Neural progenitor cell (in vitro differentiated cells): Measurements from ENCODE around the gene PRCD. TPM values are rescaled to one million over a fixed set of nuclear protein-coding genes. Genes with fewer than 3 reads are reported as not detected.

Source experiments
- DNase-seq: peaks from one replicate; pipeline ENCODE4 v3.0.0-alpha.2; 2016; ENCODE audit warnings: low spot score
- H2AFZ ChIP-seq: fragments of 200-600 bp; sonication (generic); replicated peaks from 2 replicates; pipeline ENCODE4 v1.6.1; 2016; ENCODE audit warnings: antibody characterized with exemption
- H3F3A ChIP-seq: fragments of 200-600 bp; sonication (generic); 2 replicates; pipeline ENCODE4 v1.6.1; 2016; ENCODE audit warnings: antibody characterized with exemption, low read depth
- H3K27ac ChIP-seq: fragments of 200-600 bp; sonication (generic); 2 replicates; pipeline ENCODE4 v1.5.1; 2016; ENCODE audit warnings: mild to moderate bottlenecking
- H3K27me3 ChIP-seq: fragments of 200-600 bp; sonication (generic); 2 replicates; pipeline ENCODE4 v1.6.1; 2016; ENCODE audit warnings: mild to moderate bottlenecking, moderate library complexity
- H3K36me3 ChIP-seq: fragments of 200-600 bp; sonication (generic); 2 replicates; pipeline ENCODE4 v1.5.1; 2016
- H3K4me1 ChIP-seq: fragments of 200-600 bp; sonication (generic); 2 replicates; pipeline ENCODE4 v1.6.1; 2016; ENCODE audit warnings: mixed run types
- H3K4me2 ChIP-seq: fragments of 200-600 bp; sonication (generic); 2 replicates; pipeline ENCODE4 v1.6.1; 2016
- H3K4me3 ChIP-seq: fragments of 200-600 bp; sonication (generic); 2 replicates; pipeline ENCODE4 v1.5.1; 2016
- H3K79me2 ChIP-seq: fragments of 200-600 bp; sonication (generic); 2 replicates; pipeline ENCODE4 v1.6.1; 2016; ENCODE audit warnings: low read depth
- H3K9ac ChIP-seq: fragments of 200-600 bp; sonication (generic); 2 replicates; pipeline ENCODE4 v1.6.1; 2016
- H3K9me3 ChIP-seq: fragments of 200-600 bp; sonication (generic); 2 replicates; pipeline ENCODE4 v1.5.1; 2016; ENCODE audit warnings: low read depth
- H4K20me1 ChIP-seq: fragments of 200-600 bp; sonication (generic); 2 replicates; pipeline ENCODE4 v1.6.1; 2016; ENCODE audit warnings: low read depth
- H3K27ac Mint-ChIP-seq: 3 replicates; pipeline ENCODE4 v1.8.0; 2021; ENCODE audit warnings: mixed read lengths
- H3K27me3 Mint-ChIP-seq: 2 replicates; pipeline ENCODE4 v1.8.0; 2022; ENCODE audit warnings: low read depth, mild to moderate bottlenecking, inconsistent platforms, moderate library complexity, mixed read lengths; ENCODE audit not compliant: insufficient read depth
- H3K36me3 Mint-ChIP-seq: 3 replicates; pipeline ENCODE4 v1.8.0; 2021; ENCODE audit warnings: mixed read lengths
- H3K4me1 Mint-ChIP-seq: 3 replicates; pipeline ENCODE4 v1.8.0; 2021; ENCODE audit warnings: mixed read lengths
- H3K4me3 Mint-ChIP-seq: 3 replicates; pipeline ENCODE4 v1.8.0; 2021; ENCODE audit warnings: mild to moderate bottlenecking, moderate library complexity, mixed read lengths
- H3K9me3 Mint-ChIP-seq: 3 replicates; pipeline ENCODE4 v1.8.0; 2020; ENCODE audit warnings: mixed read lengths
- EZH2 ChIP-seq: fragments of 200-600 bp; sonication (generic); IDR thresholded peaks from 2 replicates; pipeline ENCODE4 v1.6.1; 2017; ENCODE audit warnings: antibody characterized with exemption, mild to moderate bottlenecking, moderate library complexity
- EZH2phosphoT487 ChIP-seq: fragments of 200-600 bp; sonication (generic); IDR thresholded peaks from 2 replicates; pipeline ENCODE4 v1.6.1; 2017; ENCODE audit warnings: antibody characterized with exemption
- total RNA-seq: library from RNA; depleted of rRNA; stranded (reverse); fragments of >200 nt; gene quantifications from 2 replicates; pipeline ENCODE4 v1.2.3, GENCODE V29; 2015; ENCODE audit warnings: low replicate concordance
- TF ChIP-seq, protein P1 (sequence below): fragments of 200-600 bp; sonication (generic); IDR thresholded peaks from 2 replicates; pipeline ENCODE4 v1.5.1; 2017; ENCODE audit warnings: antibody characterized with exemption, mild to moderate bottlenecking

Gene PRCD
- total RNA-seq, 1 donor from 2014 or later, result not detected

DNA sequence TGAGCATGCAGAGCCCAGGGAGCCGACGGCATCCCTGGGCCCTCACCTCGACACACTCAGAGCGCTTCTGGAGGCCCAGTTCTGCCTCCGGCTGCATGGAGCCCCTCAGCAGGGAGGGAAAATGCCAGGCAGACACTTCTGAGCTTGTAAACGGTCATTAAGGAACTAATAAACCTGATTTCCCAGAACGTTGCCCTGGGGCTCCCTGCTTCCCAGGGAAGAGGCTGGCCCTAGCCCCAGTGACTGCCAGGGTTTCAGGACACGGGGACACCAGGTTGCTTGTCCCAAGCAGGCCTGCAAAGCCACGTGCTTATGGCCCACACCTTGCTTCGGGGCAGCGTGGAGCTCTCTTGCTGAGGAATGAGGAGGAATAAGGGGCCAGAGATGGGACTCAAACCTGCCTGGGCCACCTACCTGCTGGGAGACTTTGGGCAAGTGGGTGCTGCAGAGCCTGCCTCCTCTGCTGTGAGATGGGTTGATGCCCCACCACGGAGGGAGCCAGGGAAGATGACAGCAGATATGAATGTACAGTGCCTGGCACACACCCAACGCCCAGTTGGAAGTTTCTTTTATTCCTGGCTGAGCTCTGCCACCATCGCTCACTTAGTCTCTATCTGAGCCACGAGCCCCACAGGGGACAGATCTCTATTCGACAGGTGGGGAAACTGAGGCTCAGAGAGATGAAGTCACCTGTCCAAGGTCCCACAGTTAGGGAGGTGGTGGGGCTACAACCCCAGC, 44.0 kb upstream of the PRCD start:
- Histone ChIP-seq H3K9me3 (no peaks in the 10 kb centered on the region), H3K27me3 (peaks cover 12% of the 10 kb centered on the region), H3K4me2 (no peak overlapping the region), H3K36me3 (no peaks in the 10 kb centered on the region), H2AFZ (no peak overlapping the region), H3K4me1 (peaks cover 36% of the 10 kb centered on the region), H3K27ac (no peak overlapping the region), H3K4me3 (no peak overlapping the region), H3K9ac (no peak overlapping the region), H3K79me2 (no peaks in the 10 kb centered on the region), H4K20me1 (peaks cover 14% of the 10 kb centered on the region), H3F3A (no peaks in the 10 kb centered on the region)
- H3K9me3 Mint-ChIP-seq, result no peaks in the 10 kb centered on the region
- no peak overlapping the region for H3K4me3 Mint-ChIP-seq
- DNase-seq, result no peak
- peaks cover 34% of the 10 kb centered on the region for H3K4me1 Mint-ChIP-seq
- H3K27ac Mint-ChIP-seq, result peak overlapping the region; percentile 21
- TF ChIP-seq EZH2 (no peak), EZH2phosphoT487 (no peak)
- TF ChIP-seq, protein P1, sequence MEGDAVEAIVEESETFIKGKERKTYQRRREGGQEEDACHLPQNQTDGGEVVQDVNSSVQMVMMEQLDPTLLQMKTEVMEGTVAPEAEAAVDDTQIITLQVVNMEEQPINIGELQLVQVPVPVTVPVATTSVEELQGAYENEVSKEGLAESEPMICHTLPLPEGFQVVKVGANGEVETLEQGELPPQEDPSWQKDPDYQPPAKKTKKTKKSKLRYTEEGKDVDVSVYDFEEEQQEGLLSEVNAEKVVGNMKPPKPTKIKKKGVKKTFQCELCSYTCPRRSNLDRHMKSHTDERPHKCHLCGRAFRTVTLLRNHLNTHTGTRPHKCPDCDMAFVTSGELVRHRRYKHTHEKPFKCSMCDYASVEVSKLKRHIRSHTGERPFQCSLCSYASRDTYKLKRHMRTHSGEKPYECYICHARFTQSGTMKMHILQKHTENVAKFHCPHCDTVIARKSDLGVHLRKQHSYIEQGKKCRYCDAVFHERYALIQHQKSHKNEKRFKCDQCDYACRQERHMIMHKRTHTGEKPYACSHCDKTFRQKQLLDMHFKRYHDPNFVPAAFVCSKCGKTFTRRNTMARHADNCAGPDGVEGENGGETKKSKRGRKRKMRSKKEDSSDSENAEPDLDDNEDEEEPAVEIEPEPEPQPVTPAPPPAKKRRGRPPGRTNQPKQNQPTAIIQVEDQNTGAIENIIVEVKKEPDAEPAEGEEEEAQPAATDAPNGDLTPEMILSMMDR, result no peak
- H3K27me3 Mint-ChIP-seq, result peaks cover 25% of the 10 kb centered on the region
- H3K36me3 Mint-ChIP-seq, result no peaks in the 10 kb centered on the region

DNA sequence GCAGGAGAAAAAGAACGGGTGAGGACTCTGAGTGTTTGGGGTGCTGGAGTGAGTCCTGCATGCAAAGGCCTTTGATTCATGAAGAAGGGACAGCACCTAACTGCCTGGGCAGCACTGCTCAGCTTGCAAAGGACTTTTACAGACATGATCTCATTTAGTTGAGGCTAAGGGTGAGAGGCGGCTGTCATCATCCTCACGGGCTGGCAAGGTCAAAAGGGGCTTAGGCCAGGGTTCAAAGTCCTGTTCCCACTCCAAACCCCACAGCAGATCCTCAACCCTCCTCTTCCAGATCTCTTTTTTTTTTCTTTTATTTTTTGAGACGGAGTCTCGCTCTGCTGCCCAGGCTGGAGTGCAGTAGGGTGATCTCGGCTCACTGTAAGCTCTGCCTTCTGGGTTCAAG, 43.4 kb upstream of the PRCD start:
- H3K4me1 Mint-ChIP-seq, result peaks cover 35% of the 10 kb centered on the region
- no peaks in the 10 kb centered on the region for H3K36me3 Mint-ChIP-seq
- Histone ChIP-seq H3K4me3 (no peak overlapping the region), H3K79me2 (no peaks in the 10 kb centered on the region), H3K4me2 (no peak overlapping the region), H3F3A (no peaks in the 10 kb centered on the region), H3K9me3 (no peaks in the 10 kb centered on the region), H3K36me3 (no peaks in the 10 kb centered on the region), H3K9ac (no peak overlapping the region), H2AFZ (no peak overlapping the region), H3K27me3 (peaks cover 14% of the 10 kb centered on the region), H4K20me1 (peaks cover 14% of the 10 kb centered on the region), H3K27ac (no peak overlapping the region), H3K4me1 (peaks cover 36% of the 10 kb centered on the region)
- TF ChIP-seq EZH2 (no peak), EZH2phosphoT487 (no peak)
- TF ChIP-seq, protein P1, result no peak
- peaks cover 26% of the 10 kb centered on the region for H3K27me3 Mint-ChIP-seq
- no peak overlapping the region for H3K4me3 Mint-ChIP-seq
- H3K9me3 Mint-ChIP-seq, result no peaks in the 10 kb centered on the region
- DNase-seq, result no peak
- no peak overlapping the region for H3K27ac Mint-ChIP-seq

DNA sequence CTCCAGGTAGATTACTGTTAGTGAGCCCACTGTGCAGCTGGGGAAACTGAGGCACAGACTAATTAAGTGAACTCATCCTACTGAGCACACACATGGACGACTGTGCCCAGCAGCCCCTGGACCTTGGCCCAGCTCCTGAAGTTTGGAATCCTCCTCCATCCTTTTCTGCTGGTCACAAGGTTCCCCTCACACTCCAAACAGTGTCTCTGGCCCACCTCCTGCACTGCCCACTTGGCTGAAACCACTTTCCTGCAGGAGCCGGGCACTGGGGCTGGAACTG, 42.2 kb upstream of the PRCD start:
- Mint-ChIP-seq H3K36me3 (no peaks in the 10 kb centered on the region), H3K4me1 (peaks cover 37% of the 10 kb centered on the region), H3K27ac (no peak overlapping the region), H3K9me3 (no peaks in the 10 kb centered on the region), H3K27me3 (peaks cover 28% of the 10 kb centered on the region), H3K4me3 (peak overlapping the region; percentile 30)
- TF ChIP-seq EZH2phosphoT487, result no peak
- TF ChIP-seq EZH2, result no peak
- TF ChIP-seq, protein P1, result no peak
- Histone ChIP-seq H3K27ac (no peak overlapping the region), H3K9me3 (no peaks in the 10 kb centered on the region), H3F3A (no peaks in the 10 kb centered on the region), H3K79me2 (no peaks in the 10 kb centered on the region), H4K20me1 (peaks cover 14% of the 10 kb centered on the region), H3K4me2 (no peak overlapping the region), H3K4me3 (no peak overlapping the region), H3K4me1 (peaks cover 37% of the 10 kb centered on the region), H3K27me3 (peaks cover 14% of the 10 kb centered on the region), H3K36me3 (no peaks in the 10 kb centered on the region), H2AFZ (no peak overlapping the region), H3K9ac (no peak overlapping the region)
- DNase-seq, result no peak
